T-helper 17 cell (primary cell): ENCODE measurements around the gene ZNF146. TPM values are rescaled to one million over a fixed set of nuclear protein-coding genes. Genes with fewer than 3 reads are reported as not detected.
"Not testable (repeated sequence)": the region's sequence is repeated elsewhere in the genome, so short reads cannot be mapped to it uniquely, and the experiment has no call there.

Experiments used
- ATAC-seq: fragments of 150-1000 bp; cut with Tn5 transposase; 2 replicates; pipeline ENCODE4 v1.10.0; 2021; ENCODE audit warnings: mild to moderate bottlenecking, moderate library complexity
- DNase-seq, 3 donors: peaks; one replicate each; pipeline versions ENCODE4 v3.0.0 to v3.0.0-alpha.2; 2020 to 2021
- H3K9me3 ChIP-seq: one replicate; pipeline ENCODE4 v1.7.0; 2013; ENCODE audit warnings: low read length, mild to moderate bottlenecking; ENCODE audit not compliant: control insufficient read depth, poor library complexity, severe bottlenecking
- H3K27ac Mint-ChIP-seq: one replicate; pipeline ENCODE4 v1.8.0; 2022; ENCODE audit warnings: mild to moderate bottlenecking, moderate library complexity, mixed read lengths
- H3K27me3 Mint-ChIP-seq: one replicate; pipeline ENCODE4 v1.8.0; 2022; ENCODE audit warnings: mixed read lengths
- H3K36me3 Mint-ChIP-seq: one replicate; pipeline ENCODE4 v1.8.0; 2022; ENCODE audit warnings: low read depth, mixed read lengths
- H3K4me1 Mint-ChIP-seq: one replicate; pipeline ENCODE4 v1.8.0; 2022; ENCODE audit warnings: mild to moderate bottlenecking, mixed read lengths
- H3K4me3 Mint-ChIP-seq: one replicate; pipeline ENCODE4 v1.8.0; 2022; ENCODE audit warnings: mild to moderate bottlenecking, moderate library complexity, mixed read lengths
- total RNA-seq, 4 donors: library from RNA in 2 of 4; stranded (reverse) in 2 of 4; gene quantifications; one replicate each; pipeline ENCODE4 v1.2.3 and lab custom pipeline; 2022 to 2026

Gene ZNF146
- 10 to 100 TPM; 23.8 to 29.5 TPM for total RNA-seq
- total RNA-seq (lab: John Stamatoyannopoulos, UW): 74.3 to 198 reads per million in 2 donors

- Mint-ChIP-seq H3K4me1 (peaks cover 13% of the 10 kb centered on the region), H3K4me3 (no peak within 1 kb of the TSS), H3K27ac (no peak within 1 kb of the TSS), H3K36me3 (peaks cover 3% of the 10 kb centered on the region), H3K27me3 (no peaks in the 10 kb centered on the region)
- ATAC-seq: peak; percentile 90
- DNase-seq: peak; percentile 88 to 91 (median 89)
- H3K9me3 ChIP-seq: no peaks in the 10 kb centered on the region
These were observed at the start of gene ZNF146, which contains the start of gene ZNF565 for GRCh38 chr19:36214386-36215275. TSS of gene ZNF146 (plus strand) at chr19:36215106. CDS start at chr19:36236441, 21,335 bp downstream. TSS of gene ZNF565 (minus strand) at chr19:36214665. CDS start at chr19:36201985, 12,680 bp downstream.

- H3K9me3 ChIP-seq: no peaks in the 10 kb centered on the region
These were observed 45.7 kb upstream of the ZNF146 start for GRCh38 chr19:36169084-36169760.

GRCh38 chr19:36172852-36173251 is 42.1 kb upstream of the ZNF146 start:
- H3K27me3 Mint-ChIP-seq: no peaks in the 10 kb centered on the region
- no peak overlapping the region for H3K4me3 Mint-ChIP-seq
- ATAC-seq (no peak), DNase-seq (no peak)
- no peaks in the 10 kb centered on the region for H3K9me3 ChIP-seq
- no peaks in the 10 kb centered on the region for H3K36me3 Mint-ChIP-seq
- H3K4me1 Mint-ChIP-seq: peaks cover 2% of the 10 kb centered on the region
- H3K27ac Mint-ChIP-seq: no peak overlapping the region

More at GRCh38 chr19:36169084-36169760, 45.7 kb upstream of the ZNF146 start:
- H3K27me3 Mint-ChIP-seq: no peaks in the 10 kb centered on the region
- H3K4me1 Mint-ChIP-seq: peaks cover 2% of the 10 kb centered on the region
- no peaks in the 10 kb centered on the region for H3K36me3 Mint-ChIP-seq
- ATAC-seq: no peak
- no peak for DNase-seq
- no peak overlapping the region for H3K27ac Mint-ChIP-seq
- no peak overlapping the region for H3K4me3 Mint-ChIP-seq

- not testable (repeated sequence) for H3K4me3 Mint-ChIP-seq, DNase-seq, H3K36me3 Mint-ChIP-seq, H3K4me1 Mint-ChIP-seq, H3K27me3 Mint-ChIP-seq, H3K9me3 ChIP-seq, ATAC-seq, H3K27ac Mint-ChIP-seq
These were observed 41.1 kb upstream of the ZNF146 start for GRCh38 chr19:36173846-36174245.

- H3K27ac Mint-ChIP-seq: peak overlapping the region; percentile 51
- H3K4me3 Mint-ChIP-seq, DNase-seq, H3K36me3 Mint-ChIP-seq, ATAC-seq, H3K27me3 Mint-ChIP-seq, H3K4me1 Mint-ChIP-seq, H3K9me3 ChIP-seq: not testable (repeated sequence)
These were observed 35.8 kb upstream of the ZNF146 start for GRCh38 chr19:36179077-36179476.

- Mint-ChIP-seq H3K4me3 (no peak overlapping the region), H3K27me3 (no peaks in the 10 kb centered on the region), H3K4me1 (no peaks in the 10 kb centered on the region), H3K36me3 (no peaks in the 10 kb centered on the region), H3K27ac (no peak overlapping the region)
- DNase-seq (no peak), ATAC-seq (no peak)
- H3K9me3 ChIP-seq: no peaks in the 10 kb centered on the region
These were observed 32.2 kb upstream of the ZNF146 start for GRCh38 chr19:36182612-36183244.

- DNase-seq (no peak), ATAC-seq (no peak)
- no peaks in the 10 kb centered on the region for H3K36me3 Mint-ChIP-seq
These were observed 31.7 kb upstream of the ZNF146 start for GRCh38 chr19:36183245-36183628.

GRCh38 chr19:36186722-36187121 is 28.2 kb upstream of the ZNF146 start:
- H3K9me3 ChIP-seq, H3K4me3 Mint-ChIP-seq, H3K27ac Mint-ChIP-seq, DNase-seq, ATAC-seq, H3K36me3 Mint-ChIP-seq, H3K27me3 Mint-ChIP-seq, H3K4me1 Mint-ChIP-seq: not testable (repeated sequence)

More at GRCh38 chr19:36183245-36183628, 31.7 kb upstream of the ZNF146 start:
- H3K9me3 ChIP-seq: no peaks in the 10 kb centered on the region
- Mint-ChIP-seq H3K27ac (no peak overlapping the region), H3K4me1 (no peaks in the 10 kb centered on the region), H3K4me3 (no peak overlapping the region), H3K27me3 (no peaks in the 10 kb centered on the region)

- no peak for DNase-seq
- no peak overlapping the region for H3K27ac Mint-ChIP-seq
- H3K4me1 Mint-ChIP-seq: peaks cover 4% of the 10 kb centered on the region
- H3K9me3 ChIP-seq: no peaks in the 10 kb centered on the region
- ATAC-seq: no peak
- no peaks in the 10 kb centered on the region for H3K27me3 Mint-ChIP-seq
- H3K4me3 Mint-ChIP-seq: no peak overlapping the region
- peaks cover 5% of the 10 kb centered on the region for H3K36me3 Mint-ChIP-seq
These were observed 18.7 kb upstream of the ZNF146 start for GRCh38 chr19:36196249-36196648.

- peaks cover 4% of the 10 kb centered on the region for H3K4me1 Mint-ChIP-seq
- ATAC-seq (no peak), DNase-seq (no peak)
- H3K9me3 ChIP-seq: no peaks in the 10 kb centered on the region
- H3K27me3 Mint-ChIP-seq: no peaks in the 10 kb centered on the region
- H3K4me3 Mint-ChIP-seq: no peak overlapping the region
- no peak overlapping the region for H3K27ac Mint-ChIP-seq
- peaks cover 3% of the 10 kb centered on the region for H3K36me3 Mint-ChIP-seq
These were observed 16.8 kb upstream of the ZNF146 start for GRCh38 chr19:36198119-36198518.

- no peaks in the 10 kb centered on the region for H3K9me3 ChIP-seq
- H3K4me1 Mint-ChIP-seq: peaks cover 5% of the 10 kb centered on the region
- H3K27ac Mint-ChIP-seq: no peak overlapping the region
- no peak overlapping the region for H3K4me3 Mint-ChIP-seq
- DNase-seq: no peak
- ATAC-seq: no peak
- H3K36me3 Mint-ChIP-seq: peaks cover 7% of the 10 kb centered on the region
- no peaks in the 10 kb centered on the region for H3K27me3 Mint-ChIP-seq
These were observed 13.2 kb upstream of the ZNF146 start for GRCh38 chr19:36201684-36202083.

GRCh38 chr19:36203293-36203692 is 11.6 kb upstream of the ZNF146 start:
- Mint-ChIP-seq H3K27ac (no peak overlapping the region), H3K4me3 (no peak overlapping the region), H3K27me3 (no peaks in the 10 kb centered on the region), H3K4me1 (peaks cover 5% of the 10 kb centered on the region), H3K36me3 (peaks cover 6% of the 10 kb centered on the region)
- DNase-seq: no peak
- H3K9me3 ChIP-seq: no peaks in the 10 kb centered on the region
- ATAC-seq: no peak

- no peak for ATAC-seq
These were observed 7.2 kb upstream of the ZNF146 start for GRCh38 chr19:36207605-36208252.

More at GRCh38 chr19:36207605-36208252, 7.2 kb upstream of the ZNF146 start:
- no peak for DNase-seq
- H3K36me3 Mint-ChIP-seq: peaks cover 6% of the 10 kb centered on the region
- no peaks in the 10 kb centered on the region for H3K27me3 Mint-ChIP-seq
- no peak overlapping the region for H3K4me3 Mint-ChIP-seq
- no peaks in the 10 kb centered on the region for H3K9me3 ChIP-seq
- no peak overlapping the region for H3K27ac Mint-ChIP-seq
- peaks cover 9% of the 10 kb centered on the region for H3K4me1 Mint-ChIP-seq
